HepG2 (cell line): ENCODE results near the gene IQCC. TPM values are rescaled to one million over a fixed set of nuclear protein-coding genes. Genes with fewer than 3 reads are reported as not detected.
A peak's percentile ranks its signal among the peaks of the same experiment; 100 is the strongest.

Experiments
- AKAP8 ChIP-seq: sonication (generic); formaldehyde crosslinking; IDR thresholded peaks from 2 replicates; pipeline ENCODE4 v1.5.1; 2020; ENCODE audit warnings: mild to moderate bottlenecking, missing genetic modification reagents
- CEBPG ChIP-seq: IDR thresholded peaks from 2 replicates; pipeline ENCODE4 v1.6.1; 2016
- KLF16 ChIP-seq, 2 experiments: sonication (generic) in 1 of 2; formaldehyde crosslinking in 1 of 2; IDR thresholded peaks; 2 replicates each; pipeline versions ENCODE4 v1.6.1 to v1.8.0; 2016 to 2023; ENCODE audit warnings: missing genetic modification reagents in 2 of 2, missing compliant biosample characterization in 1 of 2
- MIER2 ChIP-seq: IDR thresholded peaks from 2 replicates; pipeline ENCODE4 v1.6.1; 2016; ENCODE audit warnings: missing biosample characterization, missing genetic modification reagents
- MTF2 ChIP-seq: sonication (generic); formaldehyde crosslinking; IDR thresholded peaks from 2 replicates; pipeline ENCODE4 v1.5.0; 2020; ENCODE audit warnings: missing genetic modification reagents, borderline replicate concordance
- MXI1 ChIP-seq: IDR thresholded peaks from 3 replicates; pipeline ENCODE4 v1.6.1; 2012; ENCODE audit warnings: low read depth, low read length, inconsistent platforms, borderline replicate concordance
- NBN ChIP-seq: fragments of 450-650 bp; conservative IDR thresholded peaks from 2 replicates; pipeline ENCODE4 v1.6.1; 2017
- NR2F6 ChIP-seq, 2 experiments: IDR thresholded peaks; 2 replicates each; pipeline ENCODE4 v1.6.1; 2016; ENCODE audit warnings: antibody characterized with exemption in 1 of 2, mild to moderate bottlenecking in 1 of 2
- ONECUT2 ChIP-seq: sonication (generic); formaldehyde crosslinking; IDR thresholded peaks from 2 replicates; pipeline ENCODE4 v1.4.0; 2020; ENCODE audit warnings: missing genetic modification reagents
- PCBP1 ChIP-seq: fragments of 200-400 bp; formaldehyde crosslinking; IDR thresholded peaks from 2 replicates; pipeline ENCODE4 v1.6.1; 2017; ENCODE audit warnings: mild to moderate bottlenecking, low read depth, low read length, borderline replicate concordance
- SRF ChIP-seq: IDR thresholded peaks from 2 replicates; pipeline ENCODE4 v1.6.1; 2011; ENCODE audit warnings: mild to moderate bottlenecking, low read depth, low read length, moderate library complexity
- ZNF138 ChIP-seq: sonication (generic); formaldehyde crosslinking; IDR thresholded peaks from 2 replicates; pipeline ENCODE4 v1.5.0; 2020; ENCODE audit warnings: mild to moderate bottlenecking, low read depth, missing genetic modification reagents
- ZNF354B ChIP-seq: sonication (generic); formaldehyde crosslinking; IDR thresholded peaks from 2 replicates; pipeline ENCODE4 v1.8.0; 2022; ENCODE audit warnings: mild to moderate bottlenecking, missing genetic modification reagents
- ZNF367 ChIP-seq: sonication (generic); formaldehyde crosslinking; IDR thresholded peaks from 2 replicates; pipeline ENCODE4 v1.4.0; 2020; ENCODE audit warnings: missing genetic modification reagents, borderline replicate concordance
- ZNF547 ChIP-seq: sonication (generic); formaldehyde crosslinking; IDR thresholded peaks from 2 replicates; pipeline ENCODE4 v1.5.1; 2020; ENCODE audit warnings: mild to moderate bottlenecking, missing genetic modification reagents
- ZNF746 ChIP-seq: sonication (generic); formaldehyde crosslinking; IDR thresholded peaks from 2 replicates; pipeline ENCODE4 v1.8.0; 2022; ENCODE audit warnings: mild to moderate bottlenecking, missing genetic modification reagents
- ZNF878 ChIP-seq: sonication (generic); formaldehyde crosslinking; IDR thresholded peaks from 2 replicates; pipeline ENCODE4 v1.8.1; 2023; ENCODE audit warnings: mild to moderate bottlenecking, missing genetic modification reagents, moderate library complexity
- polyA plus RNA-seq, 8 experiments: library from polyadenylated mRNA; depleted of rRNA in 3 of 8; stranded (reverse) in 7 of 8; unstranded in 1 of 8; fragments of >200 nt; fragmentation: Illumina TruSeq in 4 of 8; extraction: Trizol in 4 of 8; gene quantifications; 2 replicates each; pipeline versions ENCODE4 v1.2.1 to v1.2.3, GENCODE V29; 2011 to 2016; ENCODE audit warnings: low read depth in 4 of 8, missing spikeins in 1 of 8, mixed read lengths in 1 of 8; ENCODE audit not compliant: insufficient read depth in 1 of 8
- total RNA-seq, 5 experiments: library from RNA; depleted of rRNA; stranded (reverse); fragments of >200 nt; fragmentation: Illumina TruSeq; extraction: Trizol; gene quantifications; 2 replicates each; pipeline ENCODE4 v1.2.3, GENCODE V29; 2016; ENCODE audit warnings: low read depth in 1 of 5
- TF ChIP-seq, protein P1 (sequence below): sonication (generic); formaldehyde crosslinking; IDR thresholded peaks from 2 replicates; pipeline ENCODE4 v1.4.0; 2020; ENCODE audit warnings: mild to moderate bottlenecking, missing genetic modification reagents
- TF ChIP-seq, protein P2 (sequence below): sonication (generic); formaldehyde crosslinking; IDR thresholded peaks from 2 replicates; pipeline ENCODE4 v1.4.0; 2020; ENCODE audit warnings: mild to moderate bottlenecking, missing genetic modification reagents, borderline replicate concordance
- TF ChIP-seq, protein P3 (sequence below), 2 experiments: fragments of 450-650 bp in 1 of 2; sonication (generic) in 1 of 2; formaldehyde crosslinking; IDR thresholded peaks; 2 replicates each; pipeline versions ENCODE4 v1.5.0 to v1.8.0; 2020 to 2022; ENCODE audit warnings: mild to moderate bottlenecking in 1 of 2, missing genetic modification reagents in 1 of 2
- TF ChIP-seq, protein P4 (sequence below): sonication (generic); formaldehyde crosslinking; IDR thresholded peaks from 2 replicates; pipeline ENCODE4 v1.5.0; 2020; ENCODE audit warnings: mild to moderate bottlenecking, low read depth, missing genetic modification reagents, borderline replicate concordance
- TF ChIP-seq, protein P5 (sequence below): sonication (generic); formaldehyde crosslinking; IDR thresholded peaks from 2 replicates; pipeline ENCODE4 v1.5.0; 2020; ENCODE audit warnings: missing genetic modification reagents

The IQCC gene
- total and polyA plus RNA-seq, 2 of the 13 experiments (the other 11 are each of a cell fraction or from before 2014, with no cell fraction given) = 1.7 to 3.0 TPM

DNA sequence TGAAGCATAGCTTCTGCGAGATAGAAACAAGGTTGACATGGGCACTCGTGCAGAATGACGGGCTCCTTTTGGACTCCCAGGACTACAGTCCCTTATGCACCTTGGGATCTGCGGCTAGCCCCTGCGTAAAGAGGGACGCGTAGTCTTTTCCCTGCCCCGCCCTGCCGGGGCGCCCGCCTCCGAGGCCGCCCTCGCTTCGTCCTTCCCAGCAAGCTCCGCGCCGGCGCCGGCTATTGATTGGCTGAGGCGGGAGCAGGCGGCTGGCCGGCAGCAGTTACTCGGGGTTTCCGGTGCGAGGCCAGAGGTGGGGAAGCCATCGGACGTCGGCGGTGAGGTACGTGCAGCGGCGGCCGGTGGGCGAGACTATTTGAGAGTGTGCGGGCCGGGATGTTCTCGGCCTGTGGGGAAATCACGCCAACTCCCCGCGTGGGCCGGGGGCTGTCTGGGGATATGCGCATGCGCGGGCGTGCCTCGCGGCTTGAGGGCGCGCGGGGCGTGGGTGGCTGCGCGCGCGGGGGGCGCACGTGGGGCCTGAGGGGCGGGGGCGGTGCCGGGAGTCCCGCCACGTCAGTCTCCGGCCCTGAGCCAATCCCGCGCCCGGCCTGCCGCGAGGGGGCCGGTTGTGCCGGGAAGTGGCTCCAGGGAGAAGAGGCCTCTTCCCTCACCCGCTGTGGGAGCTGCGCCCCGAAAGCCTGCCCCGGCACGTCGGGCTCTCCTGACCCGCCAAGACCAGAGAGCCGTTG is 25.9 kb upstream of the IQCC start, which contains the start of gene TXLNA (continued):
- TF ChIP-seq NR2F6 (IDR thresholded peaks at IDR 0.05) (0 out of 2 replicates have a peak, but pooled peaks have one; percentile 26), NR2F6 (CRISPR knock-in tag; IDR thresholded peaks at IDR 0.05) (peak; percentile 27; the same call in 1 of the 2 replicates), KLF16 (CRISPR knock-in tag; IDR thresholded peaks at IDR 0.05) (peak; percentile 76 to 85; a peak in 1 of 4 replicates), ZNF354B (CRISPR knock-in tag) (0 out of 2 replicates have a peak, but pooled peaks have one; percentile 24), SRF (no peak), ZNF367 (CRISPR knock-in tag) (peak; percentile 24; the same call in 1 of the 2 replicates), ZNF547 (CRISPR knock-in tag) (peak; percentile 91), AKAP8 (CRISPR knock-in tag) (peak; percentile 79), MTF2 (CRISPR knock-in tag) (no peak; the same call in 1 of the 2 replicates), NBN (no peak), MIER2 (no peak), ONECUT2 (peak; percentile 39; the same call in 1 of the 2 replicates), ZNF878 (no peak; the same call in none of the 2 replicates), PCBP1 (no peak), ZNF138 (peak; percentile 69; the same call in 1 of the 2 replicates), CEBPG (no peak), MXI1 (peak; percentile 69; the same call in 2 of the 3 replicates), ZNF746 (CRISPR knock-in tag) (peak; percentile 89)
- TF ChIP-seq, protein P1, sequence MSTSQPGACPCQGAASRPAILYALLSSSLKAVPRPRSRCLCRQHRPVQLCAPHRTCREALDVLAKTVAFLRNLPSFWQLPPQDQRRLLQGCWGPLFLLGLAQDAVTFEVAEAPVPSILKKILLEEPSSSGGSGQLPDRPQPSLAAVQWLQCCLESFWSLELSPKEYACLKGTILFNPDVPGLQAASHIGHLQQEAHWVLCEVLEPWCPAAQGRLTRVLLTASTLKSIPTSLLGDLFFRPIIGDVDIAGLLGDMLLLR (CRISPR knock-in tag) = peak; percentile 92; the same call in 1 of the 2 replicates
- TF ChIP-seq, protein P2, sequence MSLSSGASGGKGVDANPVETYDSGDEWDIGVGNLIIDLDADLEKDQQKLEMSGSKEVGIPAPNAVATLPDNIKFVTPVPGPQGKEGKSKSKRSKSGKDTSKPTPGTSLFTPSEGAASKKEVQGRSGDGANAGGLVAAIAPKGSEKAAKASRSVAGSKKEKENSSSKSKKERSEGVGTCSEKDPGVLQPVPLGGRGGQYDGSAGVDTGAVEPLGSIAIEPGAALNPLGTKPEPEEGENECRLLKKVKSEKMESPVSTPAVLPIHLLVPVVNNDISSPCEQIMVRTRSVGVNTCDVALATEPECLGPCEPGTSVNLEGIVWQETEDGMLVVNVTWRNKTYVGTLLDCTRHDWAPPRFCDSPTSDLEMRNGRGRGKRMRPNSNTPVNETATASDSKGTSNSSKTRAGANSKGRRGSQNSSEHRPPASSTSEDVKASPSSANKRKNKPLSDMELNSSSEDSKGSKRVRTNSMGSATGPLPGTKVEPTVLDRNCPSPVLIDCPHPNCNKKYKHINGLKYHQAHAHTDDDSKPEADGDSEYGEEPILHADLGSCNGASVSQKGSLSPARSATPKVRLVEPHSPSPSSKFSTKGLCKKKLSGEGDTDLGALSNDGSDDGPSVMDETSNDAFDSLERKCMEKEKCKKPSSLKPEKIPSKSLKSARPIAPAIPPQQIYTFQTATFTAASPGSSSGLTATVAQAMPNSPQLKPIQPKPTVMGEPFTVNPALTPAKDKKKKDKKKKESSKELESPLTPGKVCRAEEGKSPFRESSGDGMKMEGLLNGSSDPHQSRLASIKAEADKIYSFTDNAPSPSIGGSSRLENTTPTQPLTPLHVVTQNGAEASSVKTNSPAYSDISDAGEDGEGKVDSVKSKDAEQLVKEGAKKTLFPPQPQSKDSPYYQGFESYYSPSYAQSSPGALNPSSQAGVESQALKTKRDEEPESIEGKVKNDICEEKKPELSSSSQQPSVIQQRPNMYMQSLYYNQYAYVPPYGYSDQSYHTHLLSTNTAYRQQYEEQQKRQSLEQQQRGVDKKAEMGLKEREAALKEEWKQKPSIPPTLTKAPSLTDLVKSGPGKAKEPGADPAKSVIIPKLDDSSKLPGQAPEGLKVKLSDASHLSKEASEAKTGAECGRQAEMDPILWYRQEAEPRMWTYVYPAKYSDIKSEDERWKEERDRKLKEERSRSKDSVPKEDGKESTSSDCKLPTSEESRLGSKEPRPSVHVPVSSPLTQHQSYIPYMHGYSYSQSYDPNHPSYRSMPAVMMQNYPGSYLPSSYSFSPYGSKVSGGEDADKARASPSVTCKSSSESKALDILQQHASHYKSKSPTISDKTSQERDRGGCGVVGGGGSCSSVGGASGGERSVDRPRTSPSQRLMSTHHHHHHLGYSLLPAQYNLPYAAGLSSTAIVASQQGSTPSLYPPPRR = peak; percentile 5; the same call in 1 of the 2 replicates
- TF ChIP-seq, protein P3, sequence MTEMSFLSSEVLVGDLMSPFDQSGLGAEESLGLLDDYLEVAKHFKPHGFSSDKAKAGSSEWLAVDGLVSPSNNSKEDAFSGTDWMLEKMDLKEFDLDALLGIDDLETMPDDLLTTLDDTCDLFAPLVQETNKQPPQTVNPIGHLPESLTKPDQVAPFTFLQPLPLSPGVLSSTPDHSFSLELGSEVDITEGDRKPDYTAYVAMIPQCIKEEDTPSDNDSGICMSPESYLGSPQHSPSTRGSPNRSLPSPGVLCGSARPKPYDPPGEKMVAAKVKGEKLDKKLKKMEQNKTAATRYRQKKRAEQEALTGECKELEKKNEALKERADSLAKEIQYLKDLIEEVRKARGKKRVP (CRISPR knock-in tag; IDR thresholded peaks at IDR 0.05) = peak in 1 of 2 experiments; percentile 75; a peak in 2 of 4 replicates
- TF ChIP-seq, protein P4, sequence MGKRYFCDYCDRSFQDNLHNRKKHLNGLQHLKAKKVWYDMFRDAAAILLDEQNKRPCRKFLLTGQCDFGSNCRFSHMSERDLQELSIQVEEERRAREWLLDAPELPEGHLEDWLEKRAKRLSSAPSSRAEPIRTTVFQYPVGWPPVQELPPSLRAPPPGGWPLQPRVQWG (CRISPR knock-in tag) = 0 out of 2 replicates have a peak, but pooled peaks have one; percentile 11
- TF ChIP-seq, protein P5, sequence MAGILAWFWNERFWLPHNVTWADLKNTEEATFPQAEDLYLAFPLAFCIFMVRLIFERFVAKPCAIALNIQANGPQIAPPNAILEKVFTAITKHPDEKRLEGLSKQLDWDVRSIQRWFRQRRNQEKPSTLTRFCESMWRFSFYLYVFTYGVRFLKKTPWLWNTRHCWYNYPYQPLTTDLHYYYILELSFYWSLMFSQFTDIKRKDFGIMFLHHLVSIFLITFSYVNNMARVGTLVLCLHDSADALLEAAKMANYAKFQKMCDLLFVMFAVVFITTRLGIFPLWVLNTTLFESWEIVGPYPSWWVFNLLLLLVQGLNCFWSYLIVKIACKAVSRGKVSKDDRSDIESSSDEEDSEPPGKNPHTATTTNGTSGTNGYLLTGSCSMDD (CRISPR knock-in tag) = peak; percentile 82; the same call in 1 of the 2 replicates
